SK-N-SH (cell line): ENCODE data around the gene HCST. TPM values are rescaled to one million over a fixed set of nuclear protein-coding genes. Genes with fewer than 3 reads are reported as not detected.

Experiments
- CTCF ChIA-PET: fragments of 300-600, 350-600 bp; formaldehyde crosslinking; extraction: SDS; loops from one replicate; lab custom pipeline; 2021; lab: Yijun Ruan, JAX
- POLR2A ChIA-PET: fragments of 350-600 bp; sonication (Branson Sonifier 250); formaldehyde crosslinking; extraction: SDS; loops from one replicate; lab custom pipeline; 2020; ENCODE audit warnings: antibody characterized with exemption, inconsistent platforms; lab: Yijun Ruan, JAX
- DNase-seq: peaks from one replicate; pipeline ENCODE4 v3.0.0; 2012
- H2AFZ ChIP-seq: fragments of 200-600 bp; sonication (generic); 2 replicates; pipeline ENCODE4 v1.8.1; 2016; ENCODE audit warnings: antibody characterized with exemption, mild to moderate bottlenecking, low read depth
- H3F3A ChIP-seq: fragments of 200-600 bp; sonication (generic); replicated peaks from 2 replicates; pipeline ENCODE3; 2016; ENCODE audit warnings: antibody characterized with exemption, mild to moderate bottlenecking; ENCODE audit not compliant: insufficient read depth
- H3K27ac ChIP-seq, 2 experiments: fragments of 200-500 bp in 1 of 2; fragments of 200-600 bp in 1 of 2; sonication (Bioruptor generic) in 1 of 2; sonication (generic), shearing (Covaris generic) in 1 of 2; 2 replicates each; pipeline versions ENCODE4 v1.5.1 to v1.6.1; 2014 to 2016; ENCODE audit warnings: low read depth in 2 of 2, inconsistent platforms in 1 of 2, low read length in 1 of 2, mild to moderate bottlenecking in 1 of 2, mixed read lengths in 1 of 2
- H3K27me3 ChIP-seq: fragments of 200-600 bp; sonication (generic), shearing (Covaris generic); 2 replicates; pipeline ENCODE4 v1.6.1; 2016; ENCODE audit warnings: mixed run types; ENCODE audit not compliant: insufficient read depth
- H3K36me3 ChIP-seq, 2 experiments: fragments of 200-500 bp in 1 of 2; fragments of 200-600 bp in 1 of 2; sonication (Bioruptor generic) in 1 of 2; sonication (generic) in 1 of 2; replicated peaks in 1 of 2; 2 replicates each; pipeline versions ENCODE3 to v1.5.1; 2014 to 2016; ENCODE audit warnings: low read length in 1 of 2, mild to moderate bottlenecking in 1 of 2; ENCODE audit not compliant: insufficient read depth in 2 of 2, control insufficient read depth in 1 of 2
- H3K4me1 ChIP-seq, 2 experiments: fragments of 200-500 bp in 1 of 2; fragments of 200-600 bp in 1 of 2; sonication (Bioruptor generic) in 1 of 2; sonication (generic), shearing (Covaris generic) in 1 of 2; 2 replicates each; pipeline versions ENCODE4 v1.5.1 to v1.6.1; 2014 to 2016; ENCODE audit warnings: low read depth in 1 of 2, low read length in 1 of 2, mixed run types in 1 of 2; ENCODE audit not compliant: insufficient read depth in 2 of 2, control insufficient read depth in 1 of 2
- H3K4me2 ChIP-seq: fragments of 200-600 bp; sonication (generic), shearing (Covaris generic); 2 replicates; pipeline ENCODE4 v1.6.1; 2017; ENCODE audit warnings: mixed run types
- H3K4me3 ChIP-seq, 2 experiments: fragments of 200-500 bp in 1 of 2; fragments of 200-600 bp in 1 of 2; sonication (Bioruptor generic) in 1 of 2; sonication (generic), shearing (Covaris generic) in 1 of 2; 2 replicates each; pipeline versions ENCODE4 v1.5.1 to v1.8.1; 2014 to 2016; ENCODE audit warnings: low read depth in 2 of 2, inconsistent platforms in 1 of 2, low read length in 1 of 2, mild to moderate bottlenecking in 1 of 2, mixed read lengths in 1 of 2, moderate library complexity in 1 of 2
- H3K79me2 ChIP-seq: fragments of 200-600 bp; sonication (generic); 2 replicates; pipeline ENCODE4 v1.8.1; 2017; ENCODE audit warnings: mild to moderate bottlenecking; ENCODE audit not compliant: insufficient read depth
- H3K9ac ChIP-seq: fragments of 200-600 bp; sonication (generic); 2 replicates; pipeline ENCODE4 v1.6.1; 2017; ENCODE audit warnings: mixed run types
- H3K9me2 ChIP-seq: fragments of 200-600 bp; sonication (generic); 2 replicates; pipeline ENCODE4 v1.6.1; 2017; ENCODE audit warnings: mixed run types
- H3K9me3 ChIP-seq: fragments of 200-600 bp; sonication (generic); 2 replicates; pipeline ENCODE4 v1.6.1; 2017; ENCODE audit warnings: mixed run types, mild to moderate bottlenecking, moderate library complexity
- H4K20me1 ChIP-seq: fragments of 200-600 bp; sonication (generic); 2 replicates; pipeline ENCODE4 v1.6.1; 2017; ENCODE audit warnings: mild to moderate bottlenecking, mixed run types; ENCODE audit not compliant: insufficient read depth
- CHD2 ChIP-seq: fragments of 150-350 bp; IDR thresholded peaks from 2 replicates; pipeline ENCODE4 v1.6.1; 2018; ENCODE audit warnings: low read length; ENCODE audit not compliant: partially characterized antibody
- ELF1 ChIP-seq: IDR thresholded peaks from 2 replicates; pipeline ENCODE4 v1.4.0; 2012
- FOXJ3 ChIP-seq: sonication (generic); formaldehyde crosslinking; IDR thresholded peaks from 2 replicates; pipeline ENCODE4 v1.5.1; 2020; ENCODE audit warnings: mild to moderate bottlenecking, missing genetic modification reagents
- FOXM1 ChIP-seq: IDR thresholded peaks from 2 replicates; pipeline ENCODE4 v1.4.0; 2012; ENCODE audit warnings: low read depth, mild to moderate bottlenecking
- GABPA ChIP-seq: IDR thresholded peaks from 2 replicates; pipeline ENCODE4 v1.4.0; 2012; ENCODE audit warnings: low read depth, mild to moderate bottlenecking
- GATA2 ChIP-seq: sonication (generic); formaldehyde crosslinking; IDR thresholded peaks from 2 replicates; pipeline ENCODE4 v1.5.0; 2020; ENCODE audit warnings: mild to moderate bottlenecking, missing genetic modification reagents
- IRF3 ChIP-seq: fragments of 150-350 bp; IDR thresholded peaks from 2 replicates; pipeline ENCODE4 v1.6.1; 2016; ENCODE audit warnings: mild to moderate bottlenecking, low read depth, low read length
- MEF2A ChIP-seq: IDR thresholded peaks from 2 replicates; pipeline ENCODE4 v1.4.0; 2012; ENCODE audit warnings: low read depth, borderline replicate concordance
- MXI1 ChIP-seq: IDR thresholded peaks from 2 replicates; pipeline ENCODE4 v1.6.1; 2012; ENCODE audit warnings: mild to moderate bottlenecking, low read depth, low read length, improper control_type of control experiment
- NFIC ChIP-seq: IDR thresholded peaks from 2 replicates; pipeline ENCODE4 v1.4.0; 2012; ENCODE audit warnings: borderline replicate concordance
- POLR2AphosphoS5 ChIP-seq: IDR thresholded peaks from 2 replicates; pipeline ENCODE4 v1.6.1; 2012; ENCODE audit warnings: low read depth, low read length
- RAD21 ChIP-seq: IDR thresholded peaks from 2 replicates; pipeline ENCODE4 v1.6.1; 2012; ENCODE audit warnings: mild to moderate bottlenecking, low read length
- RXRA ChIP-seq: IDR thresholded peaks from 2 replicates; pipeline ENCODE4 v1.4.0; 2012; ENCODE audit warnings: low read depth, mild to moderate bottlenecking, borderline replicate concordance
- SIN3A ChIP-seq: IDR thresholded peaks from 2 replicates; pipeline ENCODE4 v1.6.1; 2012; ENCODE audit warnings: low read depth, mild to moderate bottlenecking, low read length, moderate library complexity, borderline replicate concordance
- TAF1 ChIP-seq: IDR thresholded peaks from 2 replicates; pipeline ENCODE4 v1.6.1; 2012; ENCODE audit warnings: low read depth, mild to moderate bottlenecking, low read length, moderate library complexity, borderline replicate concordance
- TEAD4 ChIP-seq: IDR thresholded peaks from 2 replicates; pipeline ENCODE4 v1.4.0; 2012; ENCODE audit warnings: mild to moderate bottlenecking, borderline replicate concordance; ENCODE audit not compliant: insufficient read depth
- USF1 ChIP-seq: IDR thresholded peaks from 2 replicates; pipeline ENCODE4 v1.4.0; 2012; ENCODE audit warnings: low read depth, borderline replicate concordance
- YY1 ChIP-seq: IDR thresholded peaks from 2 replicates; pipeline ENCODE4 v1.4.0; 2012; ENCODE audit warnings: low read depth, mild to moderate bottlenecking
- ZBTB33 ChIP-seq: IDR thresholded peaks from 2 replicates; pipeline ENCODE4 v1.4.0; 2012; ENCODE audit warnings: low read depth, borderline replicate concordance
- WGBS: methylation state at CpG from one replicate; pipeline ENCODE4 v1.1.6; 2017; ENCODE audit warnings: low lambda C conversion rate; 5-methylcytosine and 5-hydroxymethylcytosine counted together
- polyA plus RNA-seq, 3 experiments: library from polyadenylated mRNA; depleted of rRNA; stranded (reverse); fragments of >200 nt; gene quantifications; 2 replicates each; pipeline ENCODE4 v1.2.3, GENCODE V29; 2012

The HCST gene
- polyA plus RNA-seq, 1 of the 3 experiments (the other 2 are of a cell fraction): 0.59 TPM

- H3K4me3 ChIP-seq: no peak overlapping the region
- H3K9me3 ChIP-seq: no peaks in the 10 kb centered on the region
- H3K4me1 ChIP-seq: peaks cover 7 to 11% of the 10 kb centered on the region in 2 experiments; a peak in 2 of 4 replicates
- ChIA-PET CTCF (interaction anchor here (1.0 kb wide), 1 partner anchor 9 kb away, joined by 4 read pairs; no protein-coding TSS in a partner anchor), POLR2A (no interaction called here)
- 74% methylated on average over 5 of the region's 5 CpGs for WGBS
- H4K20me1 ChIP-seq: no peaks in the 10 kb centered on the region
- H3K79me2 ChIP-seq: no peaks in the 10 kb centered on the region
- H3K9me2 ChIP-seq: no peaks in the 10 kb centered on the region
- H3K27me3 ChIP-seq: no peaks in the 10 kb centered on the region
- no peak overlapping the region for H2AFZ ChIP-seq
- H3F3A ChIP-seq: no peaks in the 10 kb centered on the region
- DNase-seq: no peak
- H3K4me2 ChIP-seq: no peak overlapping the region
- H3K36me3 ChIP-seq: peaks cover 0 to 3% of the 10 kb centered on the region in 2 experiments
- TF ChIP-seq MEF2A: no peak
- no peak for TF ChIP-seq NFIC
- no peak for TF ChIP-seq FOXM1
- no peak for TF ChIP-seq RXRA
- TF ChIP-seq GABPA: no peak
- TF ChIP-seq YY1: no peak
- no peak for TF ChIP-seq GATA2 (CRISPR knock-in tag)
- no peak for TF ChIP-seq CHD2
- TF ChIP-seq FOXJ3 (CRISPR knock-in tag): no peak
- TF ChIP-seq ZBTB33: no peak
- TF ChIP-seq TEAD4: no peak
- no peak for TF ChIP-seq IRF3
- TF ChIP-seq USF1: no peak
- no peak for TF ChIP-seq ELF1
- no peak for TF ChIP-seq TAF1
- TF ChIP-seq RAD21: no peak
- TF ChIP-seq POLR2AphosphoS5: no peak
- no peak for TF ChIP-seq SIN3A
- TF ChIP-seq MXI1: no peak
- H3K27ac ChIP-seq: no peak overlapping the region
- no peak overlapping the region for H3K9ac ChIP-seq
These were observed 30.1 kb upstream of the HCST start for GRCh38 chr19:35872180-35872579.
